Measurements from ENCODE around the gene MACROD2.

MACROD2 gene

GRCh38 chr20:15578113-15578512 lies 1582.8 kb downstream of the MACROD2 start:
- no peak for DNase-seq

GRCh38 chr20:15579688-15580087 lies 1584.4 kb downstream of the MACROD2 start:
- DNase-seq = no peak

DNA sequence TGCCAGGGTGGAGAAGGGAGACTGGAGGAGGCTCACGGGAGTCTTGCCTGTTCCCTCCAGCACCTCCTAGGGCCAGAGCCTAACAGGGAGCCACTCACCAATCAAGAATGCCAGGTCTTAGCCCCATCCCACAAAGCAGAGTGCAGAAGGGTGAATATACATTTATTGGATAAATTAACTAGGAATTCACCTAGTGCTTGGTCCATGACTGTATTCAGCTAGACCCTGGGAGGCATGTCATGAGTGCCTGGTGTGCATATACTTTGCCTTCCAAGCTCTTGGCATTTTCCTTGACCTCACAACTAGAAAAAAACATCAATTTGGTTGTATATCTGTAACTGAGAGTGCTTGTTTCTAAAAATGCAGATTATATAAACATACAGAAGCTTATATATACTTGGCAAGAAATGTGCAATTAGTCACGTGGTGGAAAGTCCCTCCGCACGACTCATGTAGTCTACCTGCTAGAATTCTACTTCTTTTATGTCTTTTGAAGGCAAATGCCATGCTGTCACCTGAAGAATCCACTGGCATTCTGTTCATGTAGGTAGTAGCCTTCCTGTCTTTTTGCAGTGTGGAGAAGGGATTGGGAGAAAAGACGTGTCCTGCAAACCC lies 1586.9 kb downstream of the MACROD2 start:
- no peak for DNase-seq

GRCh38 chr20:15584507-15584906 lies 1589.2 kb downstream of the MACROD2 start:
- DNase-seq = no peak

- no peak for DNase-seq
Measured at GRCh38 chr20:15593081-15593480, 1597.8 kb downstream of the MACROD2 start.

- DNase-seq = no peak
Measured at GRCh38 chr20:15594158-15594695, 1598.9 kb downstream of the MACROD2 start.

DNA sequence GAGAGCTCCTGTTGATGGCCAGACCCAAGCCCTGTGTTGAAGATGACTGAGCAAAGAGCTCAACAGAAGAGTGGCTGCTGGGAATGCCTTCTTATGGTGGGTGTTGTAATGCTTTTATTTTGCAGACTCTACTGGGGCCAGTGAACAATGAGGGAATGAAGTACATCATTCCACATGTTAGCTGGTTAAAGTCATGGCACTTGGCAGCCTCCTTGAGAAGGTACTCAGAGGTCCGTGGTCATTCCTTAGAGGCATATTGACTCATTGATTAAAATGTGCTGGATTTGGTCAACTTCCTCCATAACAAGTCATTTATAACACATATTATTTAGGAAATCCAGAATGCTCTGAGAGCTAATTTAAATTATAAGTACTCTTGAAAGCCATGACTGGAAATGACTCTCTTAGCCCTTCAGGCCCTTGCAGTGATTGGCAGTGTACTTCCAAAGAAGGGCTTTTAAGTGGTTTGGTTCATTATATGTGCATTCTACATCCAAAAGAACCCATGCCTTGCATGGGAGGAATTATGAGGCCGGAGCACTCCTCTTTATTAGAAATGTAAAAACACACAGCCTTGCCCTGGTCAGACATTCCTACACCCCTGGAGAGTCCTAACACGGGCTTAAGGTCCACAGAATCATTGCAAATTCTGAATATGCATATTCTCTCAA lies 1601.0 kb downstream of the MACROD2 start:
- no peak for DNase-seq

DNA sequence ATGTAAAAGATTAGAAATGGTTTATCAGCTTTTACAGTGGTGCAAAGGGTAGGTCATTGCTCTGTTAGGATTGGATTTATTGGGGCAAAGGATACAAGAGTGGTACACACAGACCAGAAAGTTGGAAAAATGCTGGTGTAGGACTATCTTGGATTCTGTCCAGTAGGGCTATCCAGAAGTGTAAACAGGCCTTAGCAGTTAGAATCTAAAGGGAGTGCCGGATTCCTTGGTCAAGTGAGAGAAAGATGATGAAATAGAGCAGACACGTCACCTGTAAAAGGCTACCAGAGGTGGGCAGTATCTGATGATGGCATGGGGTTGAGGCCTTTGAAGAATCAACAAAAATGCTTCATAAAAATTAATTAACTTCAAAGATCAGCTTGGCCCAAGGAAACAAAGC lies 1602.0 kb downstream of the MACROD2 start:
- DNase-seq = no peak

DNA sequence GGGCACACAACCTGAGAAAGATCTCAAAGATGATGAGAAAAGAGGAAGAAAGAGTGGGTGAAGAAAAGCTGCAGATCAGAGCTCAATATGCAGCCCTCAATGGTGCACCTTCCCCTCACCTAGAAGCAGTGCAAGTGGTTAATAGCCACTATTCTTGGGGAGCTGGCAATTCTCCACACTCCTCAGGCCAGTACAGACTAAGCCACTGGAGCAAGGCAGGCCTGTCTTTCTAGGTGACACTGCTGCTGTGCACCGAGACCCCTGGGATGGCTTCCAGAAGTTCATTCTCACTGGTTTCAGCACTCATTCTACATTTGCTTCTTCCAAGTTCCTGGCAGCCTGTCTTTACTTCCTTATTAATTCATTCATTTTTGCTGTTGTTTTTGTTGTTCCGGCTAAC lies 1604.6 kb downstream of the MACROD2 start:
- DNase-seq = no peak

DNA sequence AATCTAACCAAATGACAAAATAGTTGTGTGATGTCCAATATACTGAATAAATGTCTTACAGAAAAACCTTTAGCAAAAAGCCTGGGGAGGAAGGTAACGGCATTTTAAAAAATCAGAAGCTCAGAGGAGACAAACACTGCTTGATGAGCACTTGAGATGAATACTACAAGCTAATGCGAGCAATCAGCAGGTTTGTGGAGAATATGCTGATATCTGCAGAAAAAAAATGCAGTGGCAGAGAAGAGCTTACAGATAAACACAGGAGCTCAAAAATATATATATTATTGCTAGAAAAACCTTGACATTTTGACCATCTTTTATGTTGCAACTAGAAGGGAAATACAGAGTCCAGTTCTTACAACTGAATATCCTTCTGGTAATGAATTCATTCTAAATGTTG lies 1605.2 kb downstream of the MACROD2 start:
- no peak for DNase-seq

DNA sequence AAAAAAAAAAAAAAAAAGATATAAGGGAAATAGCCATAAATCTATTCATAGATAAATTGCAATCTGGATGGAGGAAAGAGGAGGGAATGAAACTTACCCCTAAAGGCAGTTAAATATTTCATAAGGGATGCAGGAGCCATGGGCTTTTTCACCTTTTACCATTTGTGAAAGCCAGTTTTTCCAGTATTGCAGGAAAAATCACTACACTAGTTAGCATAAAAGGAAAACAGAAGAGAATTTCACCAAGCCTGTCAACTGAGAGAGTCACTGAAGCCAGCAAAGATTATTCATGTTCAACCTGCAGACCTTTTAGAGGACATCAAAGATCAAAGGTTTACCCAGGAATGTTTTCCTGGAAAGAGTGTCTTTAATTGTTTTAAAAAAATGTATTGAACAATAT lies 1608.2 kb downstream of the MACROD2 start:
- DNase-seq = no peak

- DNase-seq = no peak
Measured at GRCh38 chr20:15603978-15604805, 1608.9 kb downstream of the MACROD2 start.

DNA sequence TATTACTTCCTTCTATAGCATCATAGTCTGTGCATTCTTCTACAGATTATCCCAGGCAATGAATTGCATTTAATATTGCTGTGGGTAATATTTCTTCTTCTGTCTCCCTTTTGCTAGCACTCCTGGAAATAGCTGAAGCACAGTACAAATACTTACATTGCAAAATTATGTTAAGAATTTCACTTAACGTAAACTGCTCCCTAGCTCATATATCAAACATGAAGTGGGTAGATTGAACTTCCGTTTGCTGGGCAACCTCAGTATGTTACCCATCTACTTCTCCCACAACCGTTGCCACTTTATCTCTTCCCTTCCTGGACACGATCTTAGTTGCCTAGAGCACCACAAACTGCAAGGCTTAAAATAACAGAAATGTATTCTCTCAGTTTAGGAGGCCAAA lies 1614.6 kb downstream of the MACROD2 start:
- DNase-seq = no peak

GRCh38 chr20:15610787-15611186 lies 1615.5 kb downstream of the MACROD2 start:
- no peak for DNase-seq

DNA sequence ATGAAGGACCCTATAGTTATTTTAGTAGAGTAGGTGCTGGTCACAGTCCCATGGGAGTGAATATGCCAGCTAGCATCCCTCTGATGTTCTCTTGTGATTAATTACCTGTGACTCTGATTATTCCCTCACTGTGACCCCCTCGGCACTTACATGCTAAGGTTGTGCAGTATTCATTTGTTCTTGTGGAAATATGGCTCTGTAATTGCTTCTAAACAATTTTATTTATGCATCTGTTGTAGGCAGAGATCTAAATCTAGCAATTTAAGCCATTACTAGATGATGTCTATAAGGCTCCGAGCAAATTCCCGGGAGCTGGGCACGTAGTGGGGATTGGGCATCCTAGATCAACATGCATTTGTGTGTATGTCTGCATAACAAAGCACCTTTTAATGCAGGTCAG lies 1616.2 kb downstream of the MACROD2 start:
- no peak for DNase-seq

DNA sequence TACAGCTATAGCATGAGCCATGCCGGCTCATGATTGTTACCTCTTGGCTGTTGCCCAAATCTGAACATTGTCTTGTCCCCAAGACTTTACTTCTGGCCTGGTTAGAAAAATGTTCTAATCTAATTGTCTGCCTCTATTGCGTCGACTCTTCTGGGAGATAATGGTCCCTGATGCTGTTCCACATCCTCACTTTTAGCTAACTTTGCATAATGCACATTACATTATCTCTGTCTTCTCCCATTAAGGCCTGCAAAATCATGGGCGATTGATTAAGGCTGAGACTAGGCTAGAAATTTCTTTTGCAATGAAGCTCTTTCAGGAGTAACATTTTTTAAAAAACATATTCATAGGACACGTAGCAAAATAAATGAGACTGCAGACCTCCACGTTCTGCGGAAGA lies 1616.9 kb downstream of the MACROD2 start:
- DNase-seq = no peak

- no peak for DNase-seq
Measured at GRCh38 chr20:15612769-15613168, 1617.5 kb downstream of the MACROD2 start.

GRCh38 chr20:15613530-15613929 lies 1618.2 kb downstream of the MACROD2 start:
- no peak for DNase-seq

DNA sequence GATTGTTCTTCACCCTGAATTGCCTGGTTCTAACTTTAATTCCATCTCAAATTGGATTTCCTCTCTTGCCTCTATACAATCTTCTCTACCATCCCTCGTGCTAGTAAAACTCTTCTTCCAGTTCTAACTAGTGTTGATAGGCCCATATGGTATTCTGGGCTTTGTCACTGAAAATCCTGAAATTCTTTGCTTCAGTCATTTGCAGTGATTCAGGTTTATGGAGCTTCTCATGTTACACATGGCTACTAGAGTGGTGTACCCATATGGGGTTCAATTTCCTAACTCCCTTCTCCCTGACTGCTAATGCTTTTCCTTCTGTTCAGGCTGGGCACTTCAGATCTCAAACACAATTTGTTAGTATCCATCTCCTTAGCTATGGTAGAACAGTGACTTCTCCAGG lies 1621.3 kb downstream of the MACROD2 start:
- no peak for DNase-seq

GRCh38 chr20:15618110-15618509 lies 1622.8 kb downstream of the MACROD2 start:
- no peak for DNase-seq

GRCh38 chr20:15618912-15619311 lies 1623.6 kb downstream of the MACROD2 start:
- DNase-seq = no peak

DNA sequence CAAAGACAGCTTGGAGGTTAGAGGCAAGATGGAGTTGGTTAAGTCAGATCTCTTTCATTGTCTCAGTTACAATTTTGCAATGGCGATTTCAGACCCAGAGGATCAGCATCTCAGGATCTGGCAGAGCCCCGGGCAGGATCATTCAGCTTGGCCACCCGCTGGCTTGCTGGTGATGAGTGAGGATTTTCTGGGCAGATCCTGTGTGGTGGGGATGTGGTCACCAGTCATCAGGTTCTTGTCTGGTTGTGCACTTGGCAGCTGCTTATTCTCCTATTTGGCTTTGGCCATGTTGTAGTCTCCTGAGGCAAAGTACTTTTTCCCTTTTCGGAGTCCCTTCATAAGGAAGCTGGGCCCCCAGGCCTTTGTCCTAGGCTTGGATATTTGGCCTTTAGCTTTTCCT lies 1624.0 kb downstream of the MACROD2 start:
- no peak for DNase-seq

GRCh38 chr20:15619816-15620215 lies 1624.5 kb downstream of the MACROD2 start:
- DNase-seq = no peak

DNA sequence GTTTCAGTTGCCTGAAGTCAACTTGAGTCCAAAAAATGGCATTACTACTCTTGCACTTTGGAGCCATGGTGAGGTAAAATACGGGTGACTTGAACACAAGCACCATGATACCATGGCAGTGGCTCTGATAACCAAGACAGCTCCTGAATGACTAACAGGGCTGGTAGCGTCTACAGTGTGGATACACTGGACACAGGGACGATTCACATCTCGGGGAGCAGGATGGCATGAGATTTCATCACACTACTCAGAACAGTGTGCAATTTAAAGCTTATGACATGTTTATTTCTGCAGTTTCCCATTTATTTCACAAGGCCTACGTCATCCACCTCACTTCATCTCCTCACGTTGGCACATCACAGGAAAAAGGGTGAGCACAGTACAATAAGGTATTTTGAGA lies 1627.1 kb downstream of the MACROD2 start:
- no peak for DNase-seq
